ENCODE measurements around the gene KCNJ1.
A peak's percentile ranks its signal among the peaks of the same experiment; 100 is the strongest.

Gene KCNJ1

GRCh38 chr11:128846985-128847384 lies 20.1 kb downstream of the KCNJ1 start:
- no peak for DNase-seq

GRCh38 chr11:128845334-128845780 lies 21.7 kb downstream of the KCNJ1 start:
- DNase-seq: no peak

- DNase-seq: no peak
Measured at GRCh38 chr11:128843198-128843785, 23.8 kb downstream of the KCNJ1 start.

GRCh38 chr11:128841461-128842072 lies 25.5 kb downstream of the KCNJ1 start:
- no peak for DNase-seq

GRCh38 chr11:128840783-128841182 lies 26.3 kb downstream of the KCNJ1 start:
- no peak for DNase-seq

DNA sequence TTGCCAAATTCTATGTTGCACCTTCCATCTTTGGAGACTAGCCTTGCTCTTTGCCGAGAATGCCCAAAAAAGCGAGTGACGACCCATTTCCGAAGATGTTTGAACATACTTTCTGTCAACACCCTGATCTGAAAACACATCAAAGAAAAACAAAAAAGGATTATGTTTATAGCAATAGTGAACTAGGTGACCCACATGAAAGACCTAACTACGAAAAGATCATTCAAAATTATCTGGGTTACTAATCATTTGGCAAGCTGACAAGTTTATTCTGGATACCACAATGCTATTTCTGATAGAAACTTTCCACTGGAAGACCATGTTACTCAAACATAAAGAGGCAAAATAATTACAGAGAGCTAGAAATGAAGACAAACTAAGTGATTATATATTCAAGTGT lies 27.0 kb downstream of the KCNJ1 start:
- no peak for DNase-seq

GRCh38 chr11:128839081-128839480 lies 28.0 kb downstream of the KCNJ1 start:
- no peak for DNase-seq

- DNase-seq: no peak
Measured at GRCh38 chr11:128837627-128838026, 29.5 kb downstream of the KCNJ1 start.

DNA sequence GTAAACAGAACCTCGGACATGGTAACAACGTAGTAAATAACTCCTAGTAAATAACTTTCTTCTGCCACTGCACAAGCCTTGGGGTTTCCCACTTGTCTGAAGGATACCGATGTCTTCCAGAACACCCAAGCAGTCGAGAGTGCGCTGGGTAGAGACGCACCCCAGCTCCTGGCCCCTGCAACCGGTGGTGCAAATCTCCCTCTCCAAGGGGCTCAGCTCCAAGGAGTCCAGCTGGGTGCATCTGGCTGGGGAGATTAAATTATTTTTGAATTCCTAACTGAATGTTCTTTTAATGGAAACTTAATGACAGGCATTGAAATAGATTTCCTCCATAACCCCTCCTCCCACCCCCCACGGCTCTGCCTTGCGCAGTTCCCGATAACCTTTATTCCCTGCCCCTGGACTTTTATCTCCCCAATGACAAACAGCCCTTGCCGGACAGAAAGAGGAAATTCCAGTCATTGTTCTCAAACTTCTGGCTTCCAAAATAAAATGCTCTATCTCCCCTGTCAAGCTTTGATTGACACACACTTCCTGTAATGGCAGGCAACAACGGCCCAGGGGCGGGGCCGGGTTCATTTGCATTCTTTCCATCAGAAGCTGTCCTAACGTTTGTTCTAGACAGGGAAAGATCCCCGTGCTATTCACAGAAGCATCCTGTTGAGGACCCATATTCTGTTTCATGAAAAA lies 31.2 kb downstream of the KCNJ1 start:
- no peak for DNase-seq

DNA sequence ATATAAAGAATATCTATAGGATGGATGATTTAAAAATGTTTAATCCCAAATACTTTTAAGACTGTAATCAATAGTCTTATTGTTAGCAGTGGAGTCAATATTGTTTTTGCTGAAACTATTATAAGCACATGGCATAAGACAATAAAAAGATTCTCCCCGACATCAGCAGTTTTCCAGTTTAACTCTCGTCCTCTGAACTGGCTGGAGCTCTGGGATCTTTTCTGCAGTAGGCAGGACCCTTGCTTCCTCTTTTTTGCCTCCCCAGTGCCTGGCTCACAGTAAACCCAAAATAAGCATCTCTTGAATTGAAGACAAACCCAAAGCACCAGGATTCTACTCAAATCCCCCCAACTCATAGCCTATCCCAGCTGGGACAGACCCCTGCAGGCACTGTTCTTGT lies 32.9 kb downstream of the KCNJ1 start:
- no peak for DNase-seq

DNA sequence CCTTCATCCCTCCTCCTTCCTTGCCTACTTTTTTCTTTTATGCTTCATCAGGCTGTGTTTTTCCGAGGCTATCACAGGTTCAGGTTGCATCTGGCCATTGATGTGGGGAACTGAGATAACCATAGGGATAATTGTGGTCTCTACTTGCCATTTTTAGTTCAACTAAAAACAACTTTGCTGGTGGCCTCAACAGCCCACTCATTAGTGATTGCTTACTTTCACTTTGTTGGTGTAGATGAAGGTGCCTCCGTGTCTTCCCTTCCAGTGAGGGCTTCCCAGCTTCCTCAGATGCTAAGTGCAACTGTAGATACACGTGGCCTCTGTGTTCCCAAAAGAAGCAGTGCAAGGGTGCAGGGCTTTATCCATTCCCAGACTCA lies 35.0 kb downstream of the KCNJ1 start:
- no peak for DNase-seq

DNA sequence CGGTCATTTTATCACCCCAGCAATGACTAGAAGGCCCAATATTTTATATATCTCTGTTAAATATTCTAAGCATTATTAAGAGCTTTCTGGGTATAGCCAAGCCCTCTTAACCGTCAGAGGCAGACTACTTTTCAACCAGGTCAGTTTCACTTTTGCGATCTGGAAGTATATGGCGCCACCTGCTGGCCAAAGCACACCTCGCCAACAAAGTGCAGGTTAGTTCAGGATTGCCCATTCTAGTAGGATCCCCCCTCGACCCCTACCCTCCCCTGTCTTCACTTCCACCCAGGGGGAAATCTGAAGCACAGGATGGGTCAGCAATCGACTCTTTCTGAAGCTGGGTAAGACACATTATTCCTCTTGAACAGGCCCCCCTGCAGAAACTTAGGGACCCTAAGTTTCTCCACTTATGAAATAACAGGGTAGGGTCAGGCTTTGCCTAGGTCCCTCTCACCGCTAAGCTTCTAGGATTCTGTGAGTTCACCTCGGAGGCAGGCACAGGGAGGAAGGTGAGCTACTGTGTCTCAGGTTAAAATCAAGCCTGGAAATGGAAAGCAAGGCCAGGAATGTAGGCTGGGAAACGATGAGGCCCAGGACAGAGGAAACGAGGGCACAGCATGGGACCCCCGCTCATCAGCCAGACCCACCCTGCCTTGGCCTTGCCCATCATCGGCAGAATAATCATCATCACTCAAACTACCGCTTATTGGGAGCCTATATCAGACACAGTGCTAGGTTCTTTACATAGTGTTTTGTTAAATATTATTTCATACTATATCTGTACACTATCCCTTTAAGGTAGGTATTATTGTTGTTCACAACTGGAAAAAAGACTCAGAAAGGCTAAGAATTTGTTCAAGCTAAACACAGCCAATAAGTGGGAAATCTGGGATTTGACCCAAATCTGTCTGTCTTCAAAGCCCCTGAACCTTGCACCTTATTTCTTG lies 35.6 kb downstream of the KCNJ1 start:
- DNase-seq: peak; percentile 85

DNA sequence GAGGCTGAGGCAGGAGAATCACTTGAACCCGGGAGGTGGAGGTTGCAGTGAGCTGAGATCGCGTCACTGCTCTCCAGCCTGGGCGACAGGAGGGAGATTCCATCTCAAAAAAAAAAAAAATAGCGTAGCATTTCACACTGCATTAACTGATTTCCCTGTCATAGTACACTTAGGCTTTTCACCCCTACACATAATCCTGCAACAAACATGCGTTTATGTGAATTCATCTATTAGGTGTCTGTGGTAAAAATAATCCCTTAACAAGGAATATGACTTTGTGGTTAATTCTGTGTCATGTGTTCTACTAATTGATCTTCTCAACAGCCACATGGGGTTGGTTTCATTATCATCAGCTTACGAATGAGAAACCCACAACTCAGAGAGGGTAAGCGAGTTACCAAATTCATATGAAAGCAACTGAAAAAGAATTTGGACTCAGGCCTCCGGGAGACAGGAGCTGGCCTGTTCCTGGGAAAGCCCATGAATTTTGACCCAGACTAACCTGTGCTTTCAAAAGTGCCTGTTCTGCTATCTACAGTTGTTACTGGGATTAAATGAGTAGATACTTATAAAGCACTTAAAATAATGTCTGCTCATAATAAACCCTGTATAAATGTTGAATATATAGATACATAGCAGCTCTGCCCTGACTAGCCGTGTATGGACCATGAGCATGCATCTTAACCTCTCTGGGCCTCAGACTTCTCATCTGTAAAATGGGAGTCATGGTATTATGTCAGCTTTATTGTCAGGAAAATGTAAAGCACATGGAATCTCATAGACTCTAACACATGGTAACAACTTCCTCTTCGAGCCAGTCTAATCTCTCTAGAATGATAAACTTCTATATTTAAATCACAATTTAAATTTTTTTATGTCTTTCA lies 36.6 kb downstream of the KCNJ1 start:
- DNase-seq: no peak

DNA sequence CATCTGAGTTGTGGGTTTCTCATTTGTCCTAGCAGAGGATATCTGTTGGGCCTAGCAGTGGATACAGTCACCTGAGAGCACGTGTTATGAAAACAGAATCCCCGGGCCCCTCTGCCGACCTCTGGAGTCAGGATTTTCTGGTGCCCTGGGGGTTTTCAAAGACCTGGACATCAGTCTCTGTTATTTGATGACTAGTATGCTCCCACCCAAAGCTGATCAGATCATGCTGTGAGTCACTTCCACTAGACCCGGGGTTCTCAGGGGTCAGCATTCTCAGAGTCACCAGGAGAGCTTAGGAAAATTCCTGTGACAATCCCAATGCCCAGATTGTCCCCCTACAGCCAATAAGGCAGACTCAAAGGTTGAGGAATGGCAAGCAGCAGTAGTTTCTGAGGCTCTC lies 38.7 kb downstream of the KCNJ1 start:
- DNase-seq: no peak

DNA sequence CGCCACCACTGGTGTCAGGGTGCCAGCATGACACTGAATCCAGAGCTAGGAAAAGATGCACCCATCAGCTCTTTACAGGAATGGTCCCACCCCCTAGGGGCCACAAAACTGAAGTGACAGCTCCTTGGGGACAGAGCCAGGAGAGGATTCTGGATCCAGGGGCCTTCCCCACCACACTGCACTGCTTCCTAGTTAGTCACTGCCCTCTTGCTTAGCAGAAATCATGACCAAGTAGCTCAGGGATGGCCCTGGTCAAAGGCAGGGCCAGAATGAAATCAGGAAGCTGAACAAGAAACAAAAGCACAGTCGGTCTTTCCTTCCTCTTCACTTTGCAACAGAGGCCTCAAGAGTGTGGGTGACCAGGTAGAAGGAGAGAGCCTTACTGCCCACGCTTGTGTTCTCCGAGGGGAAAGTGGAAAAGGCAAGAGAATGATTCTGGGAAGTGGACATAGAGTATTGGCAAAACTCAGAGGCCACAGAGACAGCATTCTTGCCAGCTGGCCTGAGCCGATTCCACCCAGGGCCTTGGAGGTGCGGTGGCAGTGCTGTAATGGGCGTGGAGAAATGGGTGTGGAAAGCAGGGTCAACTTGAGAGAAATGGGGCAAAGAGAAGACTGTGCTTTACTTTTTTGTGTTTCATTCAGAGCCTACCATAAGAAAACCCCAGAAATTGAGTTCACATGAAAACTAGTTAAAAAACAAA lies 39.8 kb downstream of the KCNJ1 start:
- no peak for DNase-seq

DNA sequence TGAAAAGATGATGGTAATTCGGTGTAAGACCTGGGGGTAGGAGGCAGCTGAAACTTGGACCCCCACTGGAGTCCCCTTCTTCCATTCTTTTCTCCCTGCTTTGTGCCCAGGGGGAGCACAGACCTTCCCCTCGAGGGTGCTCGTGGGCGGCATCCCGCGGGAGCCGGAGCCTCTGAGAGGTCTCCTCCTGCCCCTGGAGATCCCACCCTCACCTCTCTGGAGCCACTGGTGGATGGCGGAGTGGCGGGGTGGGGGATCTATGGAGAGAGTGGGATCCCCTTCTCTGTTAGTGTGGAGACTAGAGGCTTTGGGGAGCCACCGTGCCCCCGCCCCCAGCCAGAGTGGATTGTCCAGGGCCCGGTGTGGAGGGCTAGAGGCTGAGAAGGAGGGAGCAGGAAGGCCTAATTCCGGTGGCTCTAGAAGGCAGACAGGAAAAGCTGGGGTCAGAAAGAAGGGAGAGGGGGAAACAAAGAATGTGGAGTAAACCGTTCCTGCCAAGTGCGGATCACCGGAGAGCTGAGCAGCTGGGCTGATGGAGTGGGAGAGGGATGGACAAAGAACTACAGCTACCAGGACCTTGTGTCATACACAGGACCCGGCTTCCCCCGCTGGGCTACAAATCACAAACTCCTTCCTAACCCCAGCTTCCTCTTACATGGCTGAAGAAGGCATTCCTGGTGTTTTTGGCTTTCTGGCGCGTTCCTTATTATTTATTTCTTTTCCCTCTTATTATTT lies 41.9 kb downstream of the KCNJ1 start:
- DNase-seq: no peak

DNA sequence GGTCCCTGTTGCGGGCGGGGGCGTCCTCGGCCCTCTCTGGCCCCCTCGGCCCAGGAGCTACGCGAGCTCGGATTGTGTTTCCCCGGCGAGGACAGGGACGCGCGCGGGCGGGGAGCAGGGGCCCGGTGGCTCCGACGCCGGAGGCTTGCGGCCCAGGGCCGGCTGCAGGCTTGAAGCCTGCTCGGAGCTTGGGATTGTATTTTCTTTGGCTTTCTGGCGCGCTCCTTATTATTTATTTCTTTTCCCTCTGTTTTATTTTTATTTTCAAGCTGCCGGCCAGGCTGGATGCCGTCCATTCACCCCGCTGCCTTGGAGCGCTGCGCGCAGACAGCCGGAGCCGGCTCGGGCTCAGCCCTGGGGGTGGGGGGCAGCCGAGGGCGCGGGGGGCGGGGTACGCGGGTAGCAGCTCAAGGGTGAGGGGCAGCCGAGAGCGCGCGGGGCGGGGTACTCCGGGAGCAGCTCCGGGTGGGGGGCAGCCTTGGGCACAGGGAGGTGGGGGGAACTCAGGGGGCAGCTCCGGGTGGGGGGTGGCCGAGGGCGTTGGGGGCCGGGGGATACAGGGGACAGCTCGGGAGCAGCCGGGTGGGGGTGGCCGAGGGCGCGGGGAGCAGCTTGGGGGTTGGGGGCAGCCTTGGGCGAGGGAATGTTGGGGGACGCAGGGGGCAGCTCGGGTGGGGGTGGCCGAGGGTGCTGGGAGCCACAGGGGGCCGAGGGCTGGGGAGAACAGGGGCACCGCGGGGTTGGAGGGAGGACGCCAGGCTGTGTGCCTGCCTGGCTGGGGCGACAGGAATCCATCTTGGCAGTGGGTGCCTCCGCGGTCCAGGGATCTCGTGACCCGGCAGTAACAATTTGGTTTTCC lies 42.7 kb downstream of the KCNJ1 start:
- DNase-seq: no peak

DNA sequence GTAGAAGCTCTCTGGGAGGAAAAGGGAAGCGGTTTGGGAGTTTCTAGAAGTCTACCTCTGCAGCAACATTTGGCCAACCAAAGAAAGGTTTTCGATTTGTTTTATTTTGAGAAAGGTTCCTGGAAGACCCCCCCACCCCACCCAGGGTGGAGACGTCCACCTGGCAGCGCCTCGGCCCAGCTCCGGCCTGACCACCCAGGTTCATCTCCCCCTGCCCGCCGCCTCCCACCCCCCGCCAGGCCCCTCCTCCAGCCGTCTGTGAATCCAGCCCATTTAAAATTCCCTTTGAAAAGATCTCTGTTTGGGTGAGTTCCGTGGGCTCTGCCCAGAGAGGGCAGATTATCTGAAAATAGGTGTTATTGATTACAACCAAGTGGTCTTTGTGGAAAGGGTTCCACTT lies 43.3 kb downstream of the KCNJ1 start:
- no peak for DNase-seq

DNA sequence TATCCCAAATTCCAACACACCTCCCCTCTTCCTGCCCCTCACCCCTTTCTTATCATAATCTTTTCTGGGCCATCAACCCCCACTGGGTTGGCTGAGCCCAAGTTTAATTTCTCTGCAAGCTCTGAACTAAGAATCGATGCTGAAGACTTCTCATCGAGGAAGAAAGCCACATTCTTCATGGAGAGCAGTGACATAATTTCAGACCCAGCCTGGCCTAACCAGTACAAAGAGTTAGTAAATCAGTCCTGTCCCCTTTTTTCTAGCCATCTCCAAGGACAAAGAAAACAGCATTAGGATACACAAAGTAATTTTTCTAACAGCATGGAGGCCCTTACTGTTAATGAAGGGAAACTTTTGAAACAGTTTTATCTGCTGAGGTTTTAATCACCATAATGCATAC lies 45.0 kb downstream of the KCNJ1 start:
- no peak for DNase-seq

GRCh38 chr11:128821556-128821955 lies 45.5 kb downstream of the KCNJ1 start:
- DNase-seq: no peak
